ENCODE measurements around the gene PRKAB1. TPM values are rescaled to one million over a fixed set of nuclear protein-coding genes. Genes with fewer than 3 reads are reported as not detected.
A peak's percentile ranks its signal among the peaks of the same experiment; 100 is the strongest.

The PRKAB1 gene
- total and polyA plus RNA-seq, 9 of the 15 experiments (the other 6 are each of a cell fraction or from before 2014, with no cell fraction given): 32.6 to 94.2 (median 63.8) TPM

DNA sequence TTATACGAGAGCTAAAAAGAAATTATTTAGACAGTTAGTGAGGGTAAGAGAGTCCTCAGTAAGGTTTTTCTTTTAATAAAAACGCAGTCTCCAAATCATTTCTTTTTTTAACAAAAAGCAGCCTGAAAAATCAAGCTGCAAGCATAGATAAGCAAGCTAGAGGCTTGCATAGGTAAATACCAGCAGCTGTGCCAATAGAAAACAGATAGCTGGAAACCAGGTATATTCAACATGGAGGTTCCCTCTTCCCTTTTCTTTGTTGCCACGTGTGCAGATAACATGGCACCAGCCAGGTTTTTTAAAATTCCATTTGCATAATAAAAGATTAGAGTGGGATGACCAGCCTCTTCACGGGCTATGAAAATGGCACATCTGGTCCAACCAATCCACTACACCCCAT, 6.1 kb upstream of the PRKAB1 start (continued):
- TF ChIP-seq, protein P1, sequence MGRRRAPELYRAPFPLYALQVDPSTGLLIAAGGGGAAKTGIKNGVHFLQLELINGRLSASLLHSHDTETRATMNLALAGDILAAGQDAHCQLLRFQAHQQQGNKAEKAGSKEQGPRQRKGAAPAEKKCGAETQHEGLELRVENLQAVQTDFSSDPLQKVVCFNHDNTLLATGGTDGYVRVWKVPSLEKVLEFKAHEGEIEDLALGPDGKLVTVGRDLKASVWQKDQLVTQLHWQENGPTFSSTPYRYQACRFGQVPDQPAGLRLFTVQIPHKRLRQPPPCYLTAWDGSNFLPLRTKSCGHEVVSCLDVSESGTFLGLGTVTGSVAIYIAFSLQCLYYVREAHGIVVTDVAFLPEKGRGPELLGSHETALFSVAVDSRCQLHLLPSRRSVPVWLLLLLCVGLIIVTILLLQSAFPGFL (CRISPR knock-in tag; IDR thresholded peaks at IDR 0.05): no peak
- TF ChIP-seq, protein P2, sequence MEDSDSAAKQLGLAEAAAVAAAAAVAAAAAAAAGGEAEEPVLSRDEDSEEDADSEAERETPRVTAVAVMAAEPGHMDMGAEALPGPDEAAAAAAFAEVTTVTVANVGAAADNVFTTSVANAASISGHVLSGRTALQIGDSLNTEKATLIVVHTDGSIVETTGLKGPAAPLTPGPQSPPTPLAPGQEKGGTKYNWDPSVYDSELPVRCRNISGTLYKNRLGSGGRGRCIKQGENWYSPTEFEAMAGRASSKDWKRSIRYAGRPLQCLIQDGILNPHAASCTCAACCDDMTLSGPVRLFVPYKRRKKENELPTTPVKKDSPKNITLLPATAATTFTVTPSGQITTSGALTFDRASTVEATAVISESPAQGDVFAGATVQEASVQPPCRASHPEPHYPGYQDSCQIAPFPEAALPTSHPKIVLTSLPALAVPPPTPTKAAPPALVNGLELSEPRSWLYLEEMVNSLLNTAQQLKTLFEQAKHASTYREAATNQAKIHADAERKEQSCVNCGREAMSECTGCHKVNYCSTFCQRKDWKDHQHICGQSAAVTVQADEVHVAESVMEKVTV (CRISPR knock-in tag; IDR thresholded peaks at IDR 0.05): no peak
- no peak for TF ChIP-seq KAT2B (IDR thresholded peaks at IDR 0.05; ENCODE audit: low read depth, low read length)
- no peak for TF ChIP-seq POLR3A (IDR thresholded peaks at IDR 0.05; ENCODE audit: borderline replicate concordance, extremely low read depth, insufficient read depth, insufficient read length)
- TF ChIP-seq KAT7 (CRISPR knock-in tag; IDR thresholded peaks at IDR 0.05; ENCODE audit: borderline replicate concordance): no peak
- no peak for TF ChIP-seq ELF1 (tag; IDR thresholded peaks at IDR 0.05)
- no peak for TF ChIP-seq GABPB1 (CRISPR knock-in tag; IDR thresholded peaks at IDR 0.05)
- no peak for TF ChIP-seq KLF10 (CRISPR knock-in tag; IDR thresholded peaks at IDR 0.05)
- no peak for TF ChIP-seq GTF2A2 (tag; IDR thresholded peaks at IDR 0.05)
- TF ChIP-seq, protein P3, sequence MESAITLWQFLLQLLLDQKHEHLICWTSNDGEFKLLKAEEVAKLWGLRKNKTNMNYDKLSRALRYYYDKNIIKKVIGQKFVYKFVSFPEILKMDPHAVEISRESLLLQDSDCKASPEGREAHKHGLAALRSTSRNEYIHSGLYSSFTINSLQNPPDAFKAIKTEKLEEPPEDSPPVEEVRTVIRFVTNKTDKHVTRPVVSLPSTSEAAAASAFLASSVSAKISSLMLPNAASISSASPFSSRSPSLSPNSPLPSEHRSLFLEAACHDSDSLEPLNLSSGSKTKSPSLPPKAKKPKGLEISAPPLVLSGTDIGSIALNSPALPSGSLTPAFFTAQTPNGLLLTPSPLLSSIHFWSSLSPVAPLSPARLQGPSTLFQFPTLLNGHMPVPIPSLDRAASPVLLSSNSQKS (CRISPR knock-in tag; IDR thresholded peaks at IDR 0.05): no peak
- TF ChIP-seq HDAC3 (IDR thresholded peaks at IDR 0.05; ENCODE audit: borderline replicate concordance, partially characterized antibody): no peak
- TF ChIP-seq, protein P4, sequence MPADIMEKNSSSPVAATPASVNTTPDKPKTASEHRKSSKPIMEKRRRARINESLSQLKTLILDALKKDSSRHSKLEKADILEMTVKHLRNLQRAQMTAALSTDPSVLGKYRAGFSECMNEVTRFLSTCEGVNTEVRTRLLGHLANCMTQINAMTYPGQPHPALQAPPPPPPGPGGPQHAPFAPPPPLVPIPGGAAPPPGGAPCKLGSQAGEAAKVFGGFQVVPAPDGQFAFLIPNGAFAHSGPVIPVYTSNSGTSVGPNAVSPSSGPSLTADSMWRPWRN (IDR thresholded peaks at IDR 0.05; ENCODE audit: low read depth): peak; percentile 60; the same call in 1 of the 2 replicates
- TF ChIP-seq ILK (tag; IDR thresholded peaks at IDR 0.05; ENCODE audit: borderline replicate concordance, low read depth): no peak
- TF ChIP-seq KDM4B (IDR thresholded peaks at IDR 0.05; ENCODE audit: borderline replicate concordance in 2 of 2, low read depth in 1 of 2): no peak
- TF ChIP-seq ZNF584 (CRISPR knock-in tag; IDR thresholded peaks at IDR 0.05; ENCODE audit: low read depth): no peak
- TF ChIP-seq, protein P5, sequence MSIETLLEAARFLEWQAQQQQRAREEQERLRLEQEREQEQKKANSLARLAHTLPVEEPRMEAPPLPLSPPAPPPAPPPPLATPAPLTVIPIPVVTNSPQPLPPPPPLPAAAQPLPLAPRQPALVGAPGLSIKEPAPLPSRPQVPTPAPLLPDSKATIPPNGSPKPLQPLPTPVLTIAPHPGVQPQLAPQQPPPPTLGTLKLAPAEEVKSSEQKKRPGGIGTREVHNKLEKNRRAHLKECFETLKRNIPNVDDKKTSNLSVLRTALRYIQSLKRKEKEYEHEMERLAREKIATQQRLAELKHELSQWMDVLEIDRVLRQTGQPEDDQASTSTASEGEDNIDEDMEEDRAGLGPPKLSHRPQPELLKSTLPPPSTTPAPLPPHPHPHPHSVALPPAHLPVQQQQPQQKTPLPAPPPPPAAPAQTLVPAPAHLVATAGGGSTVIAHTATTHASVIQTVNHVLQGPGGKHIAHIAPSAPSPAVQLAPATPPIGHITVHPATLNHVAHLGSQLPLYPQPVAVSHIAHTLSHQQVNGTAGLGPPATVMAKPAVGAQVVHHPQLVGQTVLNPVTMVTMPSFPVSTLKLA (conservative IDR thresholded peaks at IDR 0.05): peak in 1 of 2 experiments; percentile 39; a peak in 2 of 4 replicates
- TF ChIP-seq ZNF699 (CRISPR knock-in tag; IDR thresholded peaks at IDR 0.05; ENCODE audit: insufficient replicate concordance): no peak
- no peak for TF ChIP-seq KLF1 (tag; IDR thresholded peaks at IDR 0.05)
- no peak for TF ChIP-seq ZNF121 (CRISPR knock-in tag; conservative IDR thresholded peaks at IDR 0.05)

Data from K562 (cell line).